B cell (primary cell): Measurements from ENCODE around the gene KLHL18. TPM values are rescaled to one million over a fixed set of nuclear protein-coding genes. Genes with fewer than 3 reads are reported as not detected.
"Not testable (repeated sequence)": the region's sequence is repeated elsewhere in the genome, so short reads cannot be mapped to it uniquely, and the experiment has no call there.

Experiments
- ATAC-seq: fragments of 200-7000 bp; cut with Tn5 transposase; one replicate; pipeline ENCODE4 v1.10.0; 2021; ENCODE audit warnings: low read depth, mild to moderate bottlenecking, moderate number of reproducible peaks, moderate library complexity
- CTCF ChIA-PET: fragments of 350-600 bp; sonication (Branson Sonifier 250); formaldehyde crosslinking; loops from one replicate; lab custom pipeline; 2021; ENCODE audit warnings: antibody characterized with exemption, inconsistent platforms; lab: Charles Lee
- POLR2A ChIA-PET: fragments of 350-600 bp; sonication (Branson Sonifier 250); formaldehyde crosslinking; loops from one replicate; lab custom pipeline; 2021; ENCODE audit warnings: antibody characterized with exemption; lab: Charles Lee
- DNase-seq: peaks from one replicate; pipeline ENCODE4 v3.0.0; 2013
- H2AFZ ChIP-seq: 2 replicates; pipeline ENCODE4 v1.6.1; 2012; ENCODE audit warnings: mild to moderate bottlenecking, low read depth, low read length; ENCODE audit not compliant: insufficient read depth, poor library complexity, severe bottlenecking
- H3K27ac ChIP-seq, 2 donors: 1 replicate in 1 of 2; 2 replicates in 1 of 2; pipeline ENCODE4 v1.5.1; 2012 to 2013; ENCODE audit warnings: low read length in 2 of 2, mild to moderate bottlenecking in 2 of 2, moderate library complexity in 1 of 2
- H3K27me3 ChIP-seq, 4 experiments: fragments of 200-600 bp in 1 of 4; sonication (generic) in 1 of 4; replicated peaks in 1 of 4; 1 replicate in 2 of 4; 2 replicates in 2 of 4; pipeline versions ENCODE4 v1.6.1 to v1.7.0; 2013 to 2016; ENCODE audit warnings: low read length in 3 of 4, mild to moderate bottlenecking in 2 of 4, mixed read lengths in 1 of 4, moderate library complexity in 1 of 4; ENCODE audit not compliant: insufficient read depth in 4 of 4, control insufficient read depth in 3 of 4; ENCODE audit errors: control extremely low read depth in 1 of 4
- H3K36me3 ChIP-seq, 2 experiments: replicated peaks in 1 of 2; 1 replicate in 1 of 2; 2 replicates in 1 of 2; pipeline versions ENCODE4 v1.6.1 to v1.7.1; 2013; ENCODE audit warnings: low read length in 1 of 2; ENCODE audit not compliant: insufficient read depth in 2 of 2, control insufficient read depth in 1 of 2; ENCODE audit errors: control extremely low read depth in 1 of 2, extremely low read depth in 1 of 2
- H3K4me1 ChIP-seq, 2 donors: fragments of 200-600 bp in 1 of 2; sonication (generic) in 1 of 2; 1 replicate in 1 of 2; 2 replicates in 1 of 2; pipeline versions ENCODE4 v1.5.1 to v1.6.1; 2013 to 2017; ENCODE audit warnings: low read length in 2 of 2; ENCODE audit not compliant: control insufficient read depth in 2 of 2, insufficient read depth in 2 of 2
- H3K4me2 ChIP-seq: replicated peaks from 2 replicates; pipeline ENCODE3; 2012; ENCODE audit warnings: mild to moderate bottlenecking, low read depth, low read length; ENCODE audit not compliant: poor library complexity, severe bottlenecking
- H3K4me3 ChIP-seq, 5 experiments: fragments of 200-600 bp in 1 of 5; sonication (generic) in 1 of 5; 1 replicate in 3 of 5; 2 replicates in 2 of 5; pipeline versions ENCODE4 v1.5.1 to v1.7.0; 2011 to 2016; ENCODE audit warnings: low read length in 4 of 5, mild to moderate bottlenecking in 4 of 5, low read depth in 2 of 5, control low read depth in 1 of 5, moderate library complexity in 1 of 5; ENCODE audit not compliant: insufficient read depth in 1 of 5; ENCODE audit errors: control extremely low read depth in 1 of 5, extremely low read depth in 1 of 5
- H3K79me2 ChIP-seq: fragments of 200-600 bp; sonication (generic); one replicate; pipeline ENCODE4 v1.6.0; 2016; ENCODE audit warnings: low read length; ENCODE audit not compliant: control insufficient read depth, insufficient read depth
- H3K9ac ChIP-seq: fragments of 200-600 bp; sonication (generic); 2 replicates; pipeline ENCODE4 v1.6.1; 2017; ENCODE audit warnings: mild to moderate bottlenecking, low read length, moderate library complexity
- H3K9me3 ChIP-seq, 3 donors: one replicate each; pipeline versions ENCODE4 v1.6.1 to v1.7.1; 2013; ENCODE audit warnings: low read length in 2 of 3; ENCODE audit not compliant: control insufficient read depth in 2 of 3, insufficient read depth in 1 of 3; ENCODE audit errors: control extremely low read depth in 1 of 3
- H4K20me1 ChIP-seq: 2 replicates; pipeline ENCODE4 v1.6.0; 2012; ENCODE audit warnings: mild to moderate bottlenecking, low read length; ENCODE audit not compliant: insufficient read depth, control insufficient read depth, poor library complexity, severe bottlenecking
- H3K27ac Mint-ChIP-seq: one replicate; pipeline ENCODE4 v1.8.0; 2021; ENCODE audit warnings: mixed read lengths
- H3K27me3 Mint-ChIP-seq: one replicate; pipeline ENCODE4 v1.8.0; 2021; ENCODE audit warnings: mixed read lengths
- H3K4me1 Mint-ChIP-seq: one replicate; pipeline ENCODE4 v1.8.0; 2021; ENCODE audit warnings: mixed read lengths
- H3K4me3 Mint-ChIP-seq: one replicate; pipeline ENCODE4 v1.8.0; 2021; ENCODE audit warnings: mixed read lengths
- H3K9me3 Mint-ChIP-seq: one replicate; pipeline ENCODE4 v1.8.0; 2022; ENCODE audit warnings: mixed read lengths; ENCODE audit not compliant: insufficient read depth
- CTCF ChIP-seq: fragments of 200-600 bp; IDR thresholded peaks from one replicate; pipeline ENCODE4 v1.8.0; 2022; ENCODE audit warnings: antibody characterized with exemption, mild to moderate bottlenecking
- EZH2 ChIP-seq: IDR thresholded peaks from 2 replicates; pipeline ENCODE4 v1.6.1; 2012; ENCODE audit warnings: borderline replicate concordance, low read depth, mild to moderate bottlenecking, moderate library complexity, low read length; ENCODE audit not compliant: insufficient read depth, poor library complexity, severe bottlenecking
- WGBS: methylation state at CpG from one replicate; pipeline ENCODE4 v1.1.5; 2013; ENCODE audit warnings: missing lambda C conversion rate; ENCODE audit not compliant: insufficient coverage; 5-methylcytosine and 5-hydroxymethylcytosine counted together
- intact Hi-C: fragments of 100-400 bp; cut with micrococcal nuclease; formaldehyde crosslinking; loops from one replicate; pipeline ENCODE4 v1.10.0; 2022
- polyA plus RNA-seq: library from polyadenylated mRNA; depleted of rRNA; stranded (reverse); fragments of >200 nt; gene quantifications from 2 replicates; pipeline ENCODE4 v1.2.3, GENCODE V29; 2012
- total RNA-seq, 2 donors: library from RNA; stranded (reverse); fragments of 120-200 nt in 1 of 2; gene quantifications; 1 replicate in 1 of 2; 2 replicates in 1 of 2; pipeline versions ENCODE4 v1.2.3 to v1.2.4, GENCODE V29; 2013 to 2022

Gene KLHL18
- total and polyA plus RNA-seq, 2 donors (not counting 1 experiment from before 2014, with no cell fraction given): 30.9 to 50.8 TPM

DNA sequence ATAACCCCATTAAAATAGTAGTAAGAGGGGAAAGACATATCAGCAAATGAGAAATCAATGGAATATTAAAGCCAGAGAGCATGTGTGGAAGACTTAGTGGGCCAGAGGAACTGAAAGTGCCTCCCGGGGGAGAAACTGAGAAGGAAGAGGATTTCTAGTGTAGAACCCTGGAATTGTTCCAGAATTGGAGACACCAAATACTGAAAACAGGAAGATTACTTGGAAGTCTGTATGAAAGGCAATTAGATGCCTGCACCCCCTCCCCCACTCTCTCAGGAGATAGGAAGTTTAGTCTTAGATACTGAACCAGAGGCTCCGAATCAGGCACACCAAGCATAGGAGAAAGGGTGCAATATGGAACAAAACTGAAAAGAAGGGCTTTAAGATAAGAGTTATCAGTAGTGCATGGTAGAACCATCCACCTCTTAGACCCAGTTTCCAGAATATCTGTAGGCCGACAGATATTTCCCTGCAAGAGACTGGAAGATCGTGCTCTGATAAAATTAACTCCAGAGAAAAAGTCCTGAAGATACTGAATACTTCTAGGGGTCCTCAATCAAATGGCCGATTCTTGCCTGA lies 32.4 kb downstream of the KLHL18 start:
- Histone ChIP-seq H2AFZ (no peak overlapping the region), H3K9me3 (no peaks in the 10 kb centered on the region), H3K4me3 (no peak overlapping the region), H3K4me2 (no peak overlapping the region), H3K27ac (no peak overlapping the region), H3K4me1 (peaks cover 0 to 3% of the 10 kb centered on the region in 2 donors), H4K20me1 (peaks cover 30% of the 10 kb centered on the region), H3K36me3 (peaks cover 1 to 7% of the 10 kb centered on the region in 2 experiments), H3K79me2 (peaks cover 41% of the 10 kb centered on the region), H3K9ac (no peak overlapping the region), H3K27me3 (no peaks in the 10 kb centered on the region)
- H3K27me3 Mint-ChIP-seq: no peaks in the 10 kb centered on the region
- H3K4me3 Mint-ChIP-seq: no peak overlapping the region
- no peak for TF ChIP-seq EZH2
- TF ChIP-seq CTCF: no peak
- POLR2A ChIA-PET: no interaction called here
- CTCF ChIA-PET: interaction anchor here (0.9 kb wide), 1 partner anchor 10 kb away, joined by 3 read pairs; no protein-coding TSS in a partner anchor
- H3K4me1 Mint-ChIP-seq: peaks cover 20% of the 10 kb centered on the region
- ATAC-seq (no peak), DNase-seq (no peak)
- H3K27ac Mint-ChIP-seq: no peak overlapping the region
- WGBS: 52% methylated on average over 4 of the region's 5 CpGs
- intact Hi-C loops: no loop called here
- no peaks in the 10 kb centered on the region for H3K9me3 Mint-ChIP-seq

DNA sequence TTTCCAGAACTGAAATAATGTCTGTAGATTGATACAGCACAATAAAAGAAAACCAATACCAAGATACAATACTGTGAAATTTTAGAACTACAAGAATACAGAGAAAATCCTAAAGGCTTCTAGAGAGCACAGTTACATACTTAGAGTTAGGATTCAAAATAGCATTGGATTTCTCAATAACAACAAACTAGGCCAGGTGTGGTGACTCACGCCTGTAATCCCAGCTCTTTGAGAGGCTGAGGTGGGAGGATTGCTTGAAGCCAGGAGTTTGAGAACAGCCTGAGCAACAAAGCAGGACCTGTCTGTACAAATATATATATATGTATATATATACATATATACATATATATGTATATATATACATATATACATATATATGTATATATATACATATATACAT lies 33.4 kb downstream of the KLHL18 start:
- POLR2A ChIA-PET, H3K9me3 Mint-ChIP-seq, H3K4me3 ChIP-seq, intact Hi-C loops, H3K4me3 Mint-ChIP-seq, H3K27ac Mint-ChIP-seq, H3K9me3 ChIP-seq, H3K27me3 ChIP-seq, CTCF ChIA-PET, H3K4me1 ChIP-seq, H3K4me2 ChIP-seq, H3K27me3 Mint-ChIP-seq, DNase-seq, H3K9ac ChIP-seq, H3K27ac ChIP-seq, ATAC-seq, H2AFZ ChIP-seq: not testable (repeated sequence)
- WGBS: no CpG with 5 or more reads among the region's 1 CpG
- Histone ChIP-seq H3K79me2 (peaks cover 34% of the 10 kb centered on the region), H4K20me1 (peaks cover 24% of the 10 kb centered on the region), H3K36me3 (peaks cover 1 to 14% of the 10 kb centered on the region in 2 experiments)
- H3K4me1 Mint-ChIP-seq: peaks cover 14% of the 10 kb centered on the region
